Stimulated activated naive CD8-positive, alpha-beta T cell treated with anti-CD3 and anti-CD28 coated beads, Interleukin-15, amount 100 ng/mL, for 72 hours (primary cell): Measurements from ENCODE around the gene ZFHX3.

ENCODE experiments used
- ATAC-seq: fragments of 150-1000 bp; cut with Tn5 transposase; 2 replicates; pipeline ENCODE4 v1.10.0; 2021; ENCODE audit warnings: mild to moderate bottlenecking, moderate library complexity
- DNase-seq, 2 donors: peaks; one replicate each; pipeline ENCODE4 v3.0.0; 2021 to 2022
- H3K27ac Mint-ChIP-seq, 2 donors: one replicate each; pipeline ENCODE4 v1.8.0; 2022; ENCODE audit warnings: mild to moderate bottlenecking in 2 of 2, mixed read lengths in 2 of 2, moderate library complexity in 2 of 2
- H3K27me3 Mint-ChIP-seq: one replicate; pipeline ENCODE4 v1.8.0; 2022; ENCODE audit warnings: mixed read lengths
- H3K4me1 Mint-ChIP-seq: one replicate; pipeline ENCODE4 v1.8.0; 2022; ENCODE audit warnings: mild to moderate bottlenecking, mixed read lengths
- H3K4me3 Mint-ChIP-seq, 2 donors: one replicate each; pipeline ENCODE4 v1.8.0; 2022; ENCODE audit warnings: mild to moderate bottlenecking in 2 of 2, mixed read lengths in 2 of 2, moderate library complexity in 1 of 2
- H3K9me3 Mint-ChIP-seq, 2 donors: one replicate each; pipeline ENCODE4 v1.8.0; 2022; ENCODE audit warnings: mixed read lengths in 2 of 2

Gene ZFHX3

GRCh38 chr16:72787514-72788268 is 260.2 kb downstream of the ZFHX3 start:
- Mint-ChIP-seq H3K27ac (peak overlapping the region; percentile 91 to 92), H3K4me1 (peaks cover 45% of the 10 kb centered on the region), H3K9me3 (no peaks in the 10 kb centered on the region), H3K27me3 (peaks cover 14% of the 10 kb centered on the region), H3K4me3 (peak overlapping the region; percentile 80 to 83)
- DNase-seq (peak; percentile 75 to 77), ATAC-seq (peak; percentile 95)

- DNase-seq (no peak), ATAC-seq (peak; percentile 15)
- peaks cover 45% of the 10 kb centered on the region for H3K4me1 Mint-ChIP-seq
- peak overlapping the region; percentile 91 to 92 for H3K27ac Mint-ChIP-seq
- H3K9me3 Mint-ChIP-seq: no peaks in the 10 kb centered on the region
- peak overlapping the region; percentile 80 to 83 for H3K4me3 Mint-ChIP-seq
- peaks cover 14% of the 10 kb centered on the region for H3K27me3 Mint-ChIP-seq
These were observed 260.8 kb downstream of the ZFHX3 start for GRCh38 chr16:72787130-72787513.

GRCh38 chr16:72786606-72787005 is 261.3 kb downstream of the ZFHX3 start:
- no peak for ATAC-seq
- Mint-ChIP-seq H3K27me3 (peaks cover 14% of the 10 kb centered on the region), H3K4me1 (peaks cover 45% of the 10 kb centered on the region), H3K27ac (peak overlapping the region in 1 of 2 donors; percentile 92), H3K9me3 (no peaks in the 10 kb centered on the region), H3K4me3 (peak overlapping the region; percentile 52 to 80)
- DNase-seq: no peak

- Mint-ChIP-seq H3K4me3 (no peak overlapping the region), H3K9me3 (no peaks in the 10 kb centered on the region), H3K27me3 (peaks cover 14% of the 10 kb centered on the region), H3K4me1 (peaks cover 45% of the 10 kb centered on the region), H3K27ac (peak overlapping the region; percentile 48 to 64)
- no peak for ATAC-seq
- no peak for DNase-seq
These were observed 262.0 kb downstream of the ZFHX3 start for GRCh38 chr16:72785886-72786285.

GRCh38 chr16:72785171-72785570 is 262.8 kb downstream of the ZFHX3 start:
- no peaks in the 10 kb centered on the region for H3K9me3 Mint-ChIP-seq
- peaks cover 45% of the 10 kb centered on the region for H3K4me1 Mint-ChIP-seq
- no peak overlapping the region for H3K4me3 Mint-ChIP-seq
- peaks cover 14% of the 10 kb centered on the region for H3K27me3 Mint-ChIP-seq
- H3K27ac Mint-ChIP-seq: no peak overlapping the region
- DNase-seq (no peak), ATAC-seq (no peak)

- Mint-ChIP-seq H3K9me3 (no peaks in the 10 kb centered on the region), H3K4me1 (peaks cover 45% of the 10 kb centered on the region), H3K4me3 (peak overlapping the region in 1 of 2 donors; percentile 3), H3K27me3 (peaks cover 14% of the 10 kb centered on the region), H3K27ac (peak overlapping the region in 1 of 2 donors; percentile 30)
- peak; percentile 8 for ATAC-seq
- DNase-seq: no peak
These were observed 264.1 kb downstream of the ZFHX3 start for GRCh38 chr16:72783716-72784318.

GRCh38 chr16:72769876-72770275 is 278.1 kb downstream of the ZFHX3 start:
- H3K27me3 Mint-ChIP-seq: no peaks in the 10 kb centered on the region
- H3K9me3 Mint-ChIP-seq: peaks cover 8 to 11% of the 10 kb centered on the region in 2 donors
- no peak for ATAC-seq
- no peak overlapping the region for H3K27ac Mint-ChIP-seq
- DNase-seq: no peak
- no peaks in the 10 kb centered on the region for H3K4me1 Mint-ChIP-seq
- H3K4me3 Mint-ChIP-seq: no peak overlapping the region

GRCh38 chr16:72768591-72768990 is 279.3 kb downstream of the ZFHX3 start:
- DNase-seq: no peak
- no peaks in the 10 kb centered on the region for H3K4me1 Mint-ChIP-seq
- H3K27me3 Mint-ChIP-seq: no peaks in the 10 kb centered on the region
- H3K9me3 Mint-ChIP-seq: peaks cover 8 to 11% of the 10 kb centered on the region in 2 donors
- H3K4me3 Mint-ChIP-seq: no peak overlapping the region
- H3K27ac Mint-ChIP-seq: peak overlapping the region in 1 of 2 donors; percentile 83
- no peak for ATAC-seq

GRCh38 chr16:72766506-72766905 is 281.4 kb downstream of the ZFHX3 start:
- ATAC-seq (no peak), DNase-seq (no peak)
- no peaks in the 10 kb centered on the region for H3K4me1 Mint-ChIP-seq
- no peaks in the 10 kb centered on the region for H3K27me3 Mint-ChIP-seq
- no peak overlapping the region for H3K27ac Mint-ChIP-seq
- H3K4me3 Mint-ChIP-seq: no peak overlapping the region
- H3K9me3 Mint-ChIP-seq: peaks cover 4 to 5% of the 10 kb centered on the region in 2 donors

GRCh38 chr16:72764015-72764654 is 283.8 kb downstream of the ZFHX3 start:
- no peak for ATAC-seq
- Mint-ChIP-seq H3K27ac (no peak overlapping the region), H3K4me1 (no peaks in the 10 kb centered on the region), H3K9me3 (peaks cover 0 to 9% of the 10 kb centered on the region in 2 donors), H3K27me3 (no peaks in the 10 kb centered on the region), H3K4me3 (no peak overlapping the region)
- no peak for DNase-seq

GRCh38 chr16:72760581-72760980 is 287.3 kb downstream of the ZFHX3 start:
- DNase-seq: no peak
- H3K27ac Mint-ChIP-seq: no peak overlapping the region
- no peaks in the 10 kb centered on the region for H3K27me3 Mint-ChIP-seq
- no peaks in the 10 kb centered on the region for H3K4me1 Mint-ChIP-seq
- peaks cover 15 to 26% of the 10 kb centered on the region in 2 donors for H3K9me3 Mint-ChIP-seq
- no peak overlapping the region for H3K4me3 Mint-ChIP-seq
- no peak for ATAC-seq

- Mint-ChIP-seq H3K9me3 (peaks cover 15 to 17% of the 10 kb centered on the region in 2 donors), H3K4me1 (no peaks in the 10 kb centered on the region), H3K4me3 (no peak overlapping the region), H3K27ac (no peak overlapping the region), H3K27me3 (no peaks in the 10 kb centered on the region)
- ATAC-seq (no peak), DNase-seq (no peak)
These were observed 294.0 kb downstream of the ZFHX3 start for GRCh38 chr16:72753881-72754280.

GRCh38 chr16:72752004-72752695 is 295.8 kb downstream of the ZFHX3 start:
- DNase-seq (no peak), ATAC-seq (no peak)
- Mint-ChIP-seq H3K9me3 (peaks cover 5 to 7% of the 10 kb centered on the region in 2 donors), H3K27ac (no peak overlapping the region), H3K27me3 (no peaks in the 10 kb centered on the region), H3K4me1 (no peaks in the 10 kb centered on the region), H3K4me3 (no peak overlapping the region)

GRCh38 chr16:72751076-72751475 is 296.9 kb downstream of the ZFHX3 start:
- ATAC-seq (no peak), DNase-seq (no peak)
- no peaks in the 10 kb centered on the region for H3K4me1 Mint-ChIP-seq
- no peaks in the 10 kb centered on the region for H3K27me3 Mint-ChIP-seq
- H3K27ac Mint-ChIP-seq: no peak overlapping the region
- no peak overlapping the region for H3K4me3 Mint-ChIP-seq
- H3K9me3 Mint-ChIP-seq: peaks cover 0 to 4% of the 10 kb centered on the region in 2 donors

- Mint-ChIP-seq H3K9me3 (no peaks in the 10 kb centered on the region), H3K4me3 (no peak overlapping the region), H3K27me3 (no peaks in the 10 kb centered on the region), H3K27ac (no peak overlapping the region), H3K4me1 (no peaks in the 10 kb centered on the region)
- DNase-seq (no peak), ATAC-seq (no peak)
These were observed 298.8 kb downstream of the ZFHX3 start for GRCh38 chr16:72749091-72749490.
